GM19025 (cell line): Measurements from ENCODE around the gene SP110.

Source experiments
- ATAC-seq: cut with Tn5 transposase; IDR thresholded peaks from one replicate; pipeline ENCODE4 v1.9.1; 2021; ENCODE audit warnings: mild to moderate bottlenecking, low read depth, moderate library complexity; ENCODE audit not compliant: unreplicated experiment

SP110 gene

DNA sequence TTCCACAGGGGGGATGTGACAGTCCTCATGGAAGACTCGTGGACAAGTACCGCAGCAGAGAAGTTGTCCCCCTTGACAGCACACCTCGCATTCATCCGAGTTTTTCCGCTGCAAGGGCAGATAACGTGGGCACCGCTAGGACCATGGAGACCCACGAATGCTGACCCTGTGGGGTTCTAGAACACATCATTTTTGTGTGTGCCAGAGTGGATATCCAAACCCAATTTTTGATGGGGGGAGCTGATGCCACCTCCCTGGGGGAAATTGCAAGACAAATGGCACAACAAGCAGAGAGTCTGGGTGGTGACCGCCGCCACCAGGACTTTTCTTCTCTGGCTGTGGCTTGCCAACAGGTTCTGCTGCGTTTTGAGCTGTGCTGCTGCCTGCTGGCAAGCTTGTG lies 46.9 kb downstream of the SP110 start:
- no peak for ATAC-seq

DNA sequence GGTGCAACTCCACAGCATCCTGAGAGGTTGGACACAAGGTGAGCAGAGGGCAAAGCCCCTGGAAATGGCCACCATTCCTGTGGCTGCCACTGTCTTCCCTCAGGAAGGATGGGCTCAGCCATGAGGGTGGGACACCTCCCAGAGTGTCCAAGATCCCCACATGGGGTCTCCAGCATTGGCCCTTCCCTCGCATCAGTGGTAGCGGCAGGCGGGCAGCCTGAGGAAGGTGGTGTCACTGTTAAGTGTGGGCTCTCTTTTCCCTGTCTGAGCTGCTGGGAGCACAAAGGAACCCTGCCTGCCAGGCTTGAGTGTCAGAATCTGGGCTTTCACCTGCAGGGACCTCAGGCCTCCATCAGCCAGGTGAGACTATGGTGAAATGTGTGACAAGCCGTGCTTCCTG lies 47.6 kb downstream of the SP110 start:
- no peak for ATAC-seq

DNA sequence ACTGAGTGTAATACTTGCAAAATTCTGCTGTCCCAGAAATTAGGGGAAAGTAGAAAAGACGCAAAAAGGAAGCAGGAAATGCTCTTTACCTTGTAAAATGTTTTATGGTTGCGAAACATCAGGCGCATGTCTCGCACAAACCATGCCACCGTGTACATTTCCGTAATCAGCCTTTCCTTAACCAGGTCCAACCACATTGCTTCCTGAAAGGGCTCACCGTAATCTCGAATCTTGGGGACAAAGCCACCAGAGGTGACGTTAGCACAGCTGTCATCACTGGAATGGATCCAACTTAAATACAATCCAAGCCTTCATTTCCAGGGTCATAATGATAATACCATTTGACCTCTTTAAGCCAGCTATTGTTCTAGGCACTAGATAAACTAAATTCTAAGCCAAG lies 49.3 kb downstream of the SP110 start:
- ATAC-seq: no peak

GRCh38 chr2:230166557-230167170 lies 53.1 kb downstream of the SP110 start:
- no peak for ATAC-seq

DNA sequence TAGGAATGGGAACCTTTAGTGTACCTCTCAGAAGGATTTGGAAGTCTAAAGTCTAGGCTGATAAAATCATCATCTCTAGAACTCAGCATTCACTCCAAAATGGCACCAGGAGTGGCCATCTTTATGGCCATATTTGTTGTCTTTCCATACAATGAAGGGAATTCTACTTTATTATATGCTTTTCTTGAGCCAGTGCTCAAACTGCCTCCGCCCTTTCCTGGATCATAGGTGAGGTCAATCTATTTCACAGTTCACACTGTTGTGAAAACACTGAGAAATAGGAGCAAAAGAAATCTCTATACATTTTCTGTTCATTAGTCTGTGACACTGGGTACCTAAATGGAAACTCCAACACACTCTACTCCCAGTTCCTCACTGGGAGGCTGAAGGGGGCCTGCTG lies 55.6 kb downstream of the SP110 start:
- ATAC-seq: no peak

DNA sequence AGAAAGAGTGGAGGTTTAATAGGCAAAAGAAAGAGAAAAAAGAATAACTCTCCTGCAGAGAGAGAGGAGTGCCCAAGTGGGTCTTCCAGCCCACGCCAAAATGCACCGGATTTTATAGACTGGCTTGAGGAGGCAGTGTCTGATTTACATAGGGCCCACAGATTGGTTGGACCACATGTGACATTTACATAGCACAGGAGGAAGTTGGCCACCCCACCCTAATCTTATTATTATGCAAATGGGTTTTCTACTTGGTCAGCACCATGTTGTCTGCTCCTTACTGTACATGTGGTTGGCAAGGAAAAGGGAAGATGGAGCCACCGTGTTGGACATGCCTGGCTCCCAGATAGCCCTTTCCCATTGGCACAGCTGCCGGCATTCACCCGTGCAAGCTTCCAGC lies 56.8 kb downstream of the SP110 start:
- ATAC-seq: no peak

DNA sequence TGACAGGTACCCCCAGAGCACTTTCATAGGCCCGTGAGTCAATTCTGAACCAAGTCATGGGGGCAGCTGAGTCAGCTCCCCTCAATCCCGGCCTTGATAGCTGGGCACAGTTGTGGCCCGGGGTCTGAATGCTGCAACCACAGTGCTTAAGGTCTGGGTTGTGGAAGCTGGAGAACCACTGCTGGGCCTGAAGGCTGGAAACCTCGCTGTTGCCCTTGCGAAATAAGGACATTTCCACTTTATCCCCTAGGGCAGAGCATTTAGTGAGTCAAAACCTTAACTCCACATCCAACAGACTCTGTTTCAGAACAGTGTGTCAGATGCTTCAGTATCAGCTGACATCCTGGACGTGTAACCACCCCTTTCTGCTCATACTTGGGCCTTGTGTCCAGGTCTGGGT lies 58.6 kb downstream of the SP110 start:
- no peak for ATAC-seq

DNA sequence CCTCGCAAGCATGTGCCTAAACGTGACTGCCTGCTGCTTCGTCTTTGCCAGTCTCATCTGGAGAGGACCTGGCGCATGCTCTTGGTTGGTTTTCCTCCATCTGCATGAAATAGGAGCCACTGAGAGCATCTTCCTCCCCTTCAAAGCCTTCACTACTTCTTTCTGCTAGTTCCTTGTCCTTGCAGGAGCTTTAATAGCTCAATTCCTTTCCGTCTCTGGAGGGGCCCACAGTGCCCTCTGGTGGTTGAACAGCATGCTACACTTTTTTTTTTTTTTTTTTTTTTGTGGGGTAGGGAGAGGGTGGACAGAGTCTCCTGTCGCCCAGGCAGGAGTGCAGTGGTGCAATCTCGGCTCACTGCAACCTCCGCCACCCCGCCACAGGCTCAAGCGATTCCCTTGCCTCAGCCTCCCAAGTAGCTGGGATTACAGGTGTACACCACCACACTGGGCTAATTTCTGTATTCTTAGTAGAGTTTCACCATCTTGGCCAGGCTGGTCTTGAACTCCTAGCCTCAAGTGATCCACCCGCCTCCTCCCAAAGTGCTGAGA lies 59.6 kb downstream of the SP110 start:
- no peak for ATAC-seq

DNA sequence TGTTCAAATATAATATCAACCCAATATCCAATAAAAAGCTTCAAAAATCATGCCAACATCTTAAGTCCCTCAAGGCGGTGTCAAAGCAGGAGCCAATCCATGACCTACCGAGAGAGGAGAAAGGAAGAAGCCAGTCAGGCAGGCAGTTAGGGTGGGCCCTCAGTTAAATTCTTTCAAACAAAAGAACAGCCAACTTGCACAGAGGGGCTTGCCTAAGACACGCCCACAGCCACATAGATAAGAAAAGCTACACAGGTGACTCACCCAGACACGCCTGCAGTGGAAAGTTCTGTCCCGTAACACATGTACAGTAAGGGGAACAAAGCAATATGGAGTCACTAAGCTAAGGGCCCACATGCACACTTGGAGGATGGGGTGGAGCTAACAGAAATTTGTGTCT lies 61.3 kb downstream of the SP110 start:
- ATAC-seq: no peak

DNA sequence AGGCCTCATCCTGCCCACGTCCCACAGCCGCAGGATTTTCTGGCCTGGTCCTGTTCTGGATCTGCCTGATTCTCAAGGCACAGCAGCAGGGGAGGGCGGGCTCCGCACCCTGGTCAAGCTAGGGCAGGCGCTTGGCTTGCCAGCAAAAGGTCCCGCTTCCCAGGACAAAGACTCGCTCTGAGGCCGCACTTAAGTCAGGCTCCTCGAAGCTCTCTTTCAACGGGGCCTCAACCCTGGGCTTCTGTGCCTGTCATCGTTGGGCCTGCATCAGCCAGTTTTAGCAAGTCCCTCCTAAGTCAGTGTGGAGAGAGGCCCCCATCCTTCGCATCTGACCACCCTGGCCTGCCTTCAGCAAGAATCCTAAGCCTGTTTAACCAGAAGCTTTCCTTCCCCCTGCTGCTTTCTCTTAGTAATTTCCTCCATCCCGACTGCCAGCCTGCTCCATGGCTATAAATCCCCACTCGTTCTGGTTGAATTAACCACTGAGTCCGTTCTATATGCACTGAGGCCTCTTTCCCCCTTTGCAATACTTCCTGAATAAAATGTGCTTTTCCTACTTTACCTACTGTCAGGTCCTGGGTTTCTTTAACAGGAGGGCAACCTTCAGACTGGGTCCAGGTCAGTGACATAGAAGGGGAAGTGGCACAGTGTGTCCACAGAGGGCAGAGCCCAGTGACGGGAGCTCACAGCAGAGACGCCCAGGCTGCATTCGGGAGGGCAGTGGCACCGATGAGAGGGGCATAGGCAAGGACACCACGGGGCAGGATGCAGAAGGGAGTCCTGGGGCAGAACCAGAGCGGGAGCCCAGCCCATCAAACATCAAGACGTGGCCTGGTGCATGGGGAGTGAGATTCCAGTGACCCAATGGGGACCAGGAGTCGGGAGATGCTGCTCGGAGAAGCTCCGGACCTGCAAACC lies 62.7 kb downstream of the SP110 start:
- no peak for ATAC-seq

DNA sequence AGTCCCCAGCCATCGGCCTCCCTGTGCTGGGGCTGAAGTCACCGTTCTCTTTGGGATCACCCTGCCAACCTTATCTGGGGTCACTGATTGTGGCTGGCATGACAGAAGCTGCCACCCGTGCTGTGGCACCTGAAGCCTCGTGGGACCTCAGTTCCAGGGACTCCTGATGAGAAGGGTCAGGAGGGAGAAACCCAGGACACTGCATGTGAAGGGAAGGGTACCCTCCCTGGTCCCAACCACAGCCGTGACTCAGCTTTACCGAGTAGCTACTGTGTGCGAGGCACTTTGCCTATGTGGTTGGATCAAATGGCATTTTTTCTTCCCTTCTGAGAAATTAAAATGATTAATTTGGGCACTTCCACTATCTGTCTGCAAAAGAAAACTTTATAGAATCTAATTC lies 64.4 kb downstream of the SP110 start:
- ATAC-seq: no peak

DNA sequence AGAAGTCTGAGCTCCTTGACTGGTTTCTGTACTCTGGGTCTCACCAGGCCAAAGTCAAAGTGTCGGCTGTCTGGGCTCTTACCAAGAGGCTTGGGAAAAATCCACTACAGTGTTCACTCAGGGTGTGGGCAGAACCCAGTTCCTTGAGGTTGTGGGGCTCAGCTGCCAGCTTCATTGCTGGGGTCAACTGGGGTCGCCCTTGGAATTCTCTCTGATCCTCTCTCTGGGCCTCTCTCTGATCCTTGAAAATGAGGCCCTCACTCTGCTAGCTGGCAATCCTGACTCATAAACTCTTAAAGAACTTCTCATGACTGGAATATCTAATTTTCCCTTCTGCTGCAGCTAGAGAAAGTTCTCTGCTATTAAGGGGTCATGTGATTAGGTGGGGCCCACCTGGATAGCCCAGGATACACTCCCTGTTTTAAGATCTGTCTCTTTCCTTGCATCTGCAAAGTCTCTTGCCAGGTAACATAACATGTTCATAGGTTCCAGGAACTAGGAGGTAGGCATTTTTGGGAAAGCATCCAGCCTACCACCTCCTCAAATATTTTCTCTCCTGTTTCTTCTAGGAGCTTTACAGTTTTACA lies 66.3 kb downstream of the SP110 start:
- no peak for ATAC-seq

GRCh38 chr2:230152334-230152733 lies 67.5 kb downstream of the SP110 start:
- no peak for ATAC-seq

DNA sequence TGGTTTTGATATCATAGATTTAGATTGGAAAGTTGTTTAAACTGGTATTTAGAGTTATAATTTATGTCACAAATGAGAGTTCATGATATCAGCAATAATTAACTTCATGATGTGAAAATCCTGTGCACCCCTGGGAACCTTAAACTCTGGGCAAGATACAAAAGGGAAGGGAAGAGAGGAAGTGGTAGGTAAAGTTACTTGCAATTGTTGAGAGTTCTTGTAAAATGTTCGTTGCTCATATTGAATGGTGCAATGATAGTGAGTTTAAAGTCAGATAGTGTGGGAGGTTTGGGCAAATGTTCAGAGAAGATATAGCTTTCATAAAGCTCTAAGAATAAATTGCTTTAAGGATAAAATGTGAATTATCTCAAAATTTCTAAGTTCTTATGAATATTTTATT lies 75.4 kb downstream of the SP110 start:
- ATAC-seq: no peak

GRCh38 chr2:230140667-230141066 lies 79.1 kb downstream of the SP110 start:
- no peak for ATAC-seq

GRCh38 chr2:230137902-230138539 lies 81.8 kb downstream of the SP110 start:
- no peak for ATAC-seq

DNA sequence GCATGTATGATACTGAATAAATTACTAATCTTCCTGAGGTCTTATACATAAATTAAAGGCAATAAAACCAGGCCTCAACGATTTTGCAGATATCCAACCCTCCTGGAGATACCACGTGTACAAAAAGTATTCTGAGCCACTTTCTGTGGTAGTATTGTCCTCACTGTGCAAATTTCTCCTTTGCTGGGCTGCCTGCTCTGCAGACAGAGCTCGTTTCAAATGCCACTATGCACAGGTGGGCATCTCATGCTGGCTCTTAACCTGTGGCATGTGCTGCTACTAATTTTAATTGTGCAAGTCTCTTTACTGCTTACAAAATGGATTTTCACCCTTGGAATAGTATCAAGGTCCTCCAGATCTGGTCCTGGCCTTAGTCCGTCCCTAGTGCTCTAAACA lies 84.7 kb downstream of the SP110 start:
- ATAC-seq: no peak

- no peak for ATAC-seq
Measured at GRCh38 chr2:230134496-230135129, 85.2 kb downstream of the SP110 start.

DNA sequence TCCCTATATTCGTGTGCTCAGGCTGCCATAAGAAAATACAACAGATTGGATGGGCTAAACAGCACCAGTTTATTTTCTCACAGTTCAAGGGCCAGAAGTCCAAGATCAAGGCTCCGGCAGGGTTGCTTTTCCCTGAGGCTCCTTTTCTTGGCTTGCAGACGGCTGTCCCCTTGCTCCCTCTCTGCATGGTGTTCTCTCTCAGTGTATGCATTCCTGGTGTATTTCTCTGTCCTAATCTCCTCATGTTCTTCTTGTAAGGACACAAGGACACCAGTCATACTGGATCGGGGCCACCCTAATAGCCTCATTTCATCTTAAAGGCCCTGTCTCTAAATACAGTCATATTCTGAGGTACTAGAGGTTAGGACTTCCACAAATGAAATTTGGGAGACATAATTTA lies 88.4 kb downstream of the SP110 start:
- ATAC-seq: no peak

- ATAC-seq: no peak
Measured at GRCh38 chr2:230130668-230131364, 89.0 kb downstream of the SP110 start.
